ENCODE measurements around the gene SP140L. TPM values are rescaled to one million over a fixed set of nuclear protein-coding genes. Genes with fewer than 3 reads are reported as not detected.
"Not testable (repeated sequence)": the region's sequence is repeated elsewhere in the genome, so short reads cannot be mapped to it uniquely, and the experiment has no call there.

The SP140L gene
- total RNA-seq = 27.2 TPM
- long read RNA-seq, transcript SP140L-203 (19 exons, 2,665 nt) = major isoform, 8 of 34 reads
- long read RNA-seq, transcript SP140L-201 (18 exons, 2,502 nt) = minor isoform, 6 of 34 reads
- long read RNA-seq, partial matches to known transcripts = 4 of 34 reads
- long read RNA-seq, other reads (novel, unspliced or antisense) = 15 of 34 reads

GRCh38 chr2:230326453-230327417, at the start of gene SP140L:
TSS of gene SP140L (plus strand) at chr2:230327193. CDS start at chr2:230327270, 77 bp downstream.
- peak; percentile 88 for DNase-seq
- Histone ChIP-seq H3K4me1 (peaks cover 21% of the 10 kb centered on the region), H3K4me3 (peak within 1 kb of the TSS; percentile 51), H3K36me3 (no peaks in the 10 kb centered on the region), H3K27ac (peak within 1 kb of the TSS; percentile 88), H3K9me3 (no peaks in the 10 kb centered on the region), H3K27me3 (no peaks in the 10 kb centered on the region)
- no peak for TF ChIP-seq CTCF (IDR thresholded peaks at IDR 0.05)
- peak; percentile 97 for ATAC-seq
- intact Hi-C loops (cut with DNase I) = no loop called here

- intact Hi-C loops (cut with DNase I) = no loop called here
- H3K36me3 ChIP-seq = no peaks in the 10 kb centered on the region
- H3K4me1 ChIP-seq = no peaks in the 10 kb centered on the region
- H3K9me3 ChIP-seq = no peaks in the 10 kb centered on the region
- H3K27ac ChIP-seq = no peak overlapping the region
- no peak for DNase-seq
- no peak overlapping the region for H3K4me3 ChIP-seq
- H3K27me3 ChIP-seq = no peaks in the 10 kb centered on the region
- no peak for TF ChIP-seq CTCF (IDR thresholded peaks at IDR 0.05)
- no peak for ATAC-seq
Measured at GRCh38 chr2:230282936-230283335, 44.1 kb upstream of the SP140L start.

- H3K4me3 ChIP-seq = no peak overlapping the region
- ATAC-seq = no peak
- intact Hi-C loops (cut with DNase I) = no loop called here
- no peak for DNase-seq
- TF ChIP-seq CTCF (IDR thresholded peaks at IDR 0.05) = no peak
- no peaks in the 10 kb centered on the region for H3K4me1 ChIP-seq
- H3K9me3 ChIP-seq = no peaks in the 10 kb centered on the region
- no peaks in the 10 kb centered on the region for H3K36me3 ChIP-seq
- no peaks in the 10 kb centered on the region for H3K27me3 ChIP-seq
- no peak overlapping the region for H3K27ac ChIP-seq
Measured at GRCh38 chr2:230286048-230286447, 40.9 kb upstream of the SP140L start.

- H3K9me3 ChIP-seq; H3K27ac ChIP-seq; ATAC-seq; H3K4me3 ChIP-seq; H3K27me3 ChIP-seq; intact Hi-C loops (cut with DNase I); H3K4me1 ChIP-seq; H3K36me3 ChIP-seq; DNase-seq: not testable (repeated sequence)
Measured at GRCh38 chr2:230289311-230289710, 37.7 kb upstream of the SP140L start.

- TF ChIP-seq CTCF (IDR thresholded peaks at IDR 0.05) = no peak
- intact Hi-C loops (cut with DNase I) = no loop called here
Measured at GRCh38 chr2:230295192-230295591, 31.8 kb upstream of the SP140L start.

GRCh38 chr2:230296917-230297316, 30.1 kb upstream of the SP140L start:
- no peaks in the 10 kb centered on the region for H3K4me1 ChIP-seq
- TF ChIP-seq CTCF (IDR thresholded peaks at IDR 0.05) = no peak
- DNase-seq (no peak), ATAC-seq (no peak)
- no peak overlapping the region for H3K27ac ChIP-seq
- no peaks in the 10 kb centered on the region for H3K36me3 ChIP-seq
- intact Hi-C loops (cut with DNase I) = no loop called here
- no peaks in the 10 kb centered on the region for H3K27me3 ChIP-seq
- no peak overlapping the region for H3K4me3 ChIP-seq
- no peaks in the 10 kb centered on the region for H3K9me3 ChIP-seq

More at GRCh38 chr2:230295192-230295591, 31.8 kb upstream of the SP140L start:
- no peaks in the 10 kb centered on the region for H3K4me1 ChIP-seq
- no peak for DNase-seq
- ATAC-seq = no peak
- H3K4me3 ChIP-seq = no peak overlapping the region
- no peaks in the 10 kb centered on the region for H3K36me3 ChIP-seq
- H3K27me3 ChIP-seq = no peaks in the 10 kb centered on the region
- no peak overlapping the region for H3K27ac ChIP-seq
- no peaks in the 10 kb centered on the region for H3K9me3 ChIP-seq
